ENCODE measurements around the gene CCDC27. TPM values are rescaled to one million over a fixed set of nuclear protein-coding genes. Genes with fewer than 3 reads are reported as not detected.

CCDC27 gene
- not detected in 2 replicates for total RNA-seq

GRCh38 chr1:3752400-3752945 is at the start of gene CCDC27:
Gene CCDC27, plus strand, starts transcription at chr1:3752450. Its CDS starts 32 bp downstream, at chr1:3752482.
- H3K4me3 ChIP-seq (ENCODE audit: low read depth, low read length): no peak within 1 kb of the TSS
- FAIRE-seq (no peak), DNase-seq (ENCODE audit: low read depth) (no peak)
- H3K27me3 ChIP-seq (ENCODE audit: control insufficient read depth, insufficient read depth, low read length): peaks cover 2% of the 10 kb centered on the region
- TF ChIP-seq CTCF (IDR thresholded peaks at IDR 0.05; ENCODE audit: insufficient read depth, low read length, severe bottlenecking): no peak
- no peaks in the 10 kb centered on the region for H3K36me3 ChIP-seq (ENCODE audit: control insufficient read depth, insufficient read depth, low read length)

DNA sequence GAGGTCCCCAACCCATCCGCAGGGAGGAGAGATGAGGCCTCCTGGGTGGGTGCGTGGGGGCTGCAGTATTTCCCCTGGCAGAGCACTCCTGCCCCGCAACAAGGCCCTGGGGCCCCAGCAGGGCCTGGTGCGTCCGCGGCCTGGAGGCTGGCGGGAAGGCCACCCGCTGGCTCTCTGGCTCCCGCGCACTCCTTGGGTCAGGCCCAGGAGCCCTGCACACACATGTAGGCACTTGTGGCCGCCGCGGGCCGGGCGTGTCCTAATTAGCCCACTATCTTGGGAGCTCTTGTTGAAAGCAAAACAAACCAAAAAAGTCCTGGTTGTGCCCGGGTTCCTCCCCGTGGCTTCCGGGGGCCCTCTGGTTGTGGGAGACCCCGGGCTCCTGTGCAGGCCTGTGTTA is 49.7 kb upstream of the CCDC27 start:
- DNase-seq (ENCODE audit: low read depth) (peak; percentile 40), FAIRE-seq (no peak)
- no peaks in the 10 kb centered on the region for H3K27me3 ChIP-seq (ENCODE audit: control insufficient read depth, insufficient read depth, low read length)
- no peaks in the 10 kb centered on the region for H3K36me3 ChIP-seq (ENCODE audit: control insufficient read depth, insufficient read depth, low read length)
- H3K4me3 ChIP-seq (ENCODE audit: low read depth, low read length): no peak overlapping the region
- TF ChIP-seq CTCF (IDR thresholded peaks at IDR 0.05; ENCODE audit: insufficient read depth, low read length, severe bottlenecking): no peak

- Histone ChIP-seq H3K36me3 (ENCODE audit: control insufficient read depth, insufficient read depth, low read length) (no peaks in the 10 kb centered on the region), H3K4me3 (ENCODE audit: low read depth, low read length) (no peak overlapping the region), H3K27me3 (ENCODE audit: control insufficient read depth, insufficient read depth, low read length) (peaks cover 2% of the 10 kb centered on the region)
- peak; percentile 79 for DNase-seq (ENCODE audit: low read depth)
- TF ChIP-seq CTCF (IDR thresholded peaks at IDR 0.05; ENCODE audit: insufficient read depth, low read length, severe bottlenecking): peak; percentile 30
- peak; percentile 81 for FAIRE-seq
These were observed 49.1 kb upstream of the CCDC27 start for GRCh38 chr1:3702990-3703728.

DNA sequence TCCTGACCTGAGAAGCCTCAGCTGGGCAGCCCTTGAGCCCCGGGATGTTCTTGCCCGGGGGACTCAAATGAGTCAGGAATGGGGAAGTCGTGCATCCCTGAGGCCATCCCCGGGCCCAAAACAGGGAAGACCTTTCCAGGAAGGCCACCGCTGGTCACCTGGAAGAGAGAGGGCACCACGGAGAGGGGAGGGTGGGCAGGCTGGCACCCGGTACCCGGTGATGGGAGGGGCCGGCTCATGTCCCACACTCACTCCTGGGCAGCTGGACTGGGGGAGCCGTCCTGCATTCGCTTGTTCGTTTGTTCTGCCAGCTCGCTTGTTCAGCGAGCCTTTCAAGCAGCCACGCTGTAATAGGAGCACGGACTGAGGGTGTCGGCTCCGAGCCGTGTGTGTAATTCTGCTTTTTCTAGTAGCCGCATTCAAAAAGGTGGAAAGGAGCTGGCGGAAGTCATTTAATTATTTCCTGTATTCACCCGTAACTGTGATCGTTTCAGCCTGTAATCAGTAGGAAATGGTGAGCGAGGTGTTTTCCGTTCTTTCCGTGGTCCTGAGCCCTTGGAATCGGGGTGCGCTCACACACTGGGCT is 48.4 kb upstream of the CCDC27 start:
- no peaks in the 10 kb centered on the region for H3K36me3 ChIP-seq (ENCODE audit: control insufficient read depth, insufficient read depth, low read length)
- no peak overlapping the region for H3K4me3 ChIP-seq (ENCODE audit: low read depth, low read length)
- TF ChIP-seq CTCF (IDR thresholded peaks at IDR 0.05; ENCODE audit: insufficient read depth, low read length, severe bottlenecking): no peak
- no peak for DNase-seq (ENCODE audit: low read depth)
- no peak for FAIRE-seq
- H3K27me3 ChIP-seq (ENCODE audit: control insufficient read depth, insufficient read depth, low read length): peaks cover 2% of the 10 kb centered on the region

DNA sequence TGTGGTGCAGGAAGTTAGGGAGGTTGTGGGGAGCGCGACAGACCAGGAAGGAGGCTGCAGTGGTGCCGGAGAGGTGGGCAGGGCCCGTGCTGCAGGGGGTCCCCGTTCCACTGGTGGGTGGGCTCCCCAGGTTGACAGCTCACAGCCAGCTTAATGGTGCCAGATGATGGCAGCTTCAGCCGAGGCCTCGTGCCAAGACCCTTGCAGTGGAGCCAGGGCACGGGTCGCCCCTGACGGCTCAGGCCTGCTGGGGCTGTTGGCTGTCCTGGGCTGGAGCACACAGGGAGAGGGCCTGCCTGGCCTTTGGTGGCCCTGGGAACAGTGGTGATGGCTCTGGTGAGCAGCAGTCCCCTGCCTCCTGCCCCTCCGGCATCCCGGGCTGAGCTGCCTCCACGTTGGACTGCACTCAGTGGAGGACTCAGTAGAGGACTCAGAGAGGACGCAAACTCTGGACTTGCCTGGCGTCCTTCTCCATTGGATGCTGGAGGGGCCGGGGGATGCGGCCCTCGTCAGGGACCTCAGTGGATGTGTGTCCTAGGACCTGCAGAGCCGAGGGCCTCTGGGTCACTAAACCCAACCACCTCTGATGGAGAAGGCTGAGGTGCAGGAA is 46.8 kb upstream of the CCDC27 start:
- Histone ChIP-seq H3K4me3 (ENCODE audit: low read depth, low read length) (no peak overlapping the region), H3K36me3 (ENCODE audit: control insufficient read depth, insufficient read depth, low read length) (no peaks in the 10 kb centered on the region), H3K27me3 (ENCODE audit: control insufficient read depth, insufficient read depth, low read length) (peaks cover 5% of the 10 kb centered on the region)
- FAIRE-seq: no peak
- no peak for DNase-seq (ENCODE audit: low read depth)
- TF ChIP-seq CTCF (IDR thresholded peaks at IDR 0.05; ENCODE audit: insufficient read depth, low read length, severe bottlenecking): no peak

All from bronchial epithelial cell (primary cell).